A673 (cell line): ENCODE data around the gene ZNF512B.
A peak's percentile ranks its signal among the peaks of the same experiment; 100 is the strongest.

Source experiments
- CTCF ChIP-seq: fragments of 300-800, 200-600 bp; sonication (generic); conservative IDR thresholded peaks from 2 replicates; pipeline ENCODE4 v1.5.1; 2017; ENCODE audit warnings: low read depth, mild to moderate bottlenecking, antibody characterized with exemption, low read length, moderate library complexity, mixed read lengths
- EZH2 ChIP-seq: fragments of 200-600 bp; sonication (generic); IDR thresholded peaks from 2 replicates; pipeline ENCODE4 v1.6.1; 2017; ENCODE audit warnings: borderline replicate concordance, low read depth, mild to moderate bottlenecking, mixed read lengths, antibody characterized with exemption, low read length; ENCODE audit not compliant: poor library complexity, severe bottlenecking

DNA sequence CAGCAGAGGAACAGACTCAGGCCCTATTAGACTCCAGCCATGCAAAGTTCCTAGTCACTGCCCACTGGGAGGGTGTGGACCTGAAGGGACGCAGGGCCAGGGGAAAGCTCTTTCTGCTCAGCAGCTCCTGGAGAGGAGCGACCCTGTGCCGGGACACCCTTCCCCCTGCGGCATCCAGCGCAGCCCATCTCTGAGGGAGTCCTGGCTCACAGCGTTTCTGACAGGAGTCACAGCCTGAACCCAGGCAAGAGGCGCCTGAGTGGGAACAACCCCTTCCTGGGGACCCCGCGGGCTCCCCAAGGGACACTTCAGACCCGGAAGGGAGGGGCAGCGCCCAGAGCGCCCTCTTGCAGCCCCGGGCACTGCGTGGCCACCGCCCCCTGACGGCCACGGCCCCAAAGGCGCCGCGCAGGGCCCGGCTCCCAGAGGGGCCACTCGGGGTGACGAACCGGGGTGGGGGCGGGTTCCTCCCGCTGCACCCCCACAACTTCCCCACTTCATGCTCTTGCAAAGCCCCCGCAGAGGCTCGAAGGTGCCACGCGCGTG is 14.4 kb downstream of the ZNF512B start:
- TF ChIP-seq CTCF (peak; percentile 35), EZH2 (no peak)
